GM10847 (cell line): ENCODE data around the gene GLS.

ENCODE experiments used
- POLR2A ChIP-seq: IDR thresholded peaks from 2 replicates; pipeline ENCODE4 v1.6.1; 2011; ENCODE audit not compliant: insufficient read length; ENCODE audit errors: extremely low read depth

Gene GLS

DNA sequence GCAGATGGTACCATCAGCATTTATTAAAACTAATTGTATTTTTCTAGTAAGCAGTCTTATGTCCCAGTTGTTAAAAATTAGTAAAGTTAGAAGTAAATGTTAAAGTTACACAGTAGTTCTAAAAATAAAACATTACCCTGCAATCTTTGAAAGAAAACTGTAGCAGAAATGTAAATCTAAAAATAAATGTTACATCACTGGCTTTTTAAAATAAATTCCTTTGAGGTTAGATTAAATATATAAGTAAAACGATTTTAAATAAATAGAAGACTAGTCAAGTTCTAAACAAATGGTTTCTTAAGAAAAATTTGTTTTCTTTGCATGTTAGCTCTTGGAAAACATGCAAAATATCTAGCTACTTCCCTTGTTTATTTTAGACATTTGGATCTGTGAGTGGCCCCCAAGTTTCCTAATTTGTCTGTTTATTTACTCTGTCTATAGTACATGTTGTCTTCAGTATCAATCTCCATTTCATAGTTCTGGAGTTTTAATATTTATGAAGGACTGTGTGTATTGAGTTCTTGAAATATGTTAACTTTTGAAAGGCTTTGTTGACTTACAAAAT is 58.2 kb downstream of the GLS start:
- no peak for TF ChIP-seq POLR2A

DNA sequence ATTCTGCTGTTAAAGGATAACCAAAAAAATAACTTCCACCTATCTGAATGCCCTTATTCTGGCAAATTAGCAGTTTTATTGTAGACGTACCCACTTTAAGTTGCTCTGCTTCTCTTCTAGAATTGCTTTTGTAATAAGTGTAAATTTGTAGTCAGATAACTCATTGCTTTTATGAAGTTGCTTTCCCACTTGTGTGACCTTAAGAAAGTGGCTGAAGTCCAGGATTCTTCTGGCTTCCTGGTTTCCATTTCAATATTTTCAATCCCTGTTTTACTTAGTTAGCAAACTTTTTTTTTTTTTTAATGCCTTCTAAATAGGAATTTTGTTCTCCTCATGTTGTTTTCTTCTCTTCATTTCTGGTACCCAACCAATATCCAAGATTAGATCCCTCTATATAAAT is 59.8 kb downstream of the GLS start:
- TF ChIP-seq POLR2A = no peak

DNA sequence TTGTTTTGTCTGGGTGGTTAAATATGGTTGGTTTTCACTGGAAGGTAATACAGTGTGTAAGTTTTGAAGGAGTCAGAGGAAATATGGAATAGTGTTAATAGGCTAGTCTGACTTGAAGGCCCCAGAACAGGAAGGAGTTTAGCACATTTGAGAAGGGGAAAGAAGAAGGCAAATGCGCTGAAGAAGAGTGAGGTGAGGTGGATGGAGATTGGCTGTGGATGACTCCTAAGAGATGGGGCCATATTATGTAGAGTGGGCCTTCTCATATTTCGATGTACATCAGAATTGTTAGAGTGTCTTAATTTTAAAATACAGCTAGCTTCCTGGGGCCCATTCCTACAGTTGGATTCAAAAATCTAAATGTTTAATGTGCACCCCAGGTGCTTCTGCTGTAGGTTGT is 61.0 kb downstream of the GLS start:
- TF ChIP-seq POLR2A = no peak

DNA sequence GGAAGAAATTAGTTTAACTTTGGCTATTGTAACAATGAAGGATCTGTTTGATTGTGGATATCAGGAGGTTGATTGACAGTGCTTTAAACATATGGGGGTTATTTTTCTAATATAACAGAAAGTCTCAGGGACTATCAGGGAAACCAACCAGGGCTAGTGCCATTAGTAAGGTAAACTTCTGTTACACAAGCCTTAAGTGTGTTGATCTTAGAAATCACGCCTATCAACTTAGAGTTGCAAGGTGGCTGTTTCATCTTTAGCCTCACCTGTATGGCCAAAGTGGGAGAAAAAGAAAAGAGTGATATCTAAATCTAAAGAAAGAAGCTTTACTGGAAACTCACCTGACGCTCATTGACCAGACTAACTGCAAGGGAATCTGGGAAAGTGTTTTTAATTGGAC is 62.1 kb downstream of the GLS start:
- TF ChIP-seq POLR2A = no peak

DNA sequence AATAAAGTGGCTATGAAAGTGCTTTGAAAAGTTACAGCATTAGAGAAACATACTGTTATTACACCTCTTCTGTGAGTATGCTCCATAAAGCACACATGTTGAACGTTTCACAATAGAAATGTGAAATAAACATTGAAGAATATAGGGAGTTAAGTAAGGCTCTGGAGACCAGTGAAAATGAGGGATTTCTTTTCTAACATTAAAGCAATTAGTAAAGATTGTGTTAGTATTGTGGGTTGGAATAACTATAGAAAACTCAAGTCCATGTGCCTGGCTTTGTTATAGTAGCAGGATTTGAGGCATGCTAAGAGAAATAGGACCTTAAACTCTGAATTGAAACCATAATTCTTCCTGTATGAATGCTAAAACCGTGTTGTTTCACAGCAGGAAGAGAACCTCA is 63.1 kb downstream of the GLS start:
- TF ChIP-seq POLR2A = no peak

DNA sequence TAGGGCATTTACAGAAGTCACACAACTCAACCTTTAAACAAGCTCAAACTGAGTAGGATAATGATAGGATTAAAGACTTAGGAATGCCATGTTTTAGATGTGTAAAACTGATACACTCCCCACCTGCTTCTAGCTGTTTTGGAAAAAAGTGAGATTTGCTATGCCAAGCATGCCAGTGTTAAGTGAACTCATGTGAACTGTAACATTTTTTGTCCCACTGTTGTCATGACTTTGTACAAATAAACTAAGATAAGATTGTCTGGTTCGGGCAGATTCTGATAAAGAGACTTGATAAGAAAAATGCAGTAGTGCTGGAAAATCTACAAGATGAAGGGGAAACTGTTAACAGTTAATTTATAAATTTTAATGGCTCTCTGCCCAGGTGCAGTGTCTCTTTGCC is 66.5 kb downstream of the GLS start:
- no peak for TF ChIP-seq POLR2A

DNA sequence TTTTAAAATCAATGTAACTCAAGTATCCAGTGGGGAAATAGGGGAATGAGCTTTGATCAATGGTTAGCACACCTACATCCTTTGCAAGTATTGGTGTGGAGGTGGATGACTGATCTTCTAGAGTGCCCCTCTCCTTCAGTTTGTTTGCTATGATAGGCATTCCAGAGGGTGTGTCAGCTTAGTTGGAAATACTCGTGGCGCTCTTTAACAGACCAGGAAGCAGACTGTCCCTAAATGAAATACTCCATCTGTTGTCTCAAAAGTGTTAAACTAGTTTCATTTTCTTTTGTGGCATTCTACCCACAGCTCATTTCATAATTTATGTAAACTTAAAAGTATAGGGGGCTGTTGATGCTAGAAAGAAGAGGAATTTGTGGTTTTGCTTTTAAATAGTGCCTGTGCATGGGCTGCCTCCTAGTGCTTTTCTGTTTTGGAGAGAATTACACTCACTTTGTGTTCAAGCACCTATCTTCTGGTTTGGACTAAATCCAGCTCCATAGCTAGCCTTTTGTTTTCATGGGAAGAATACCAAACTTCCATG is 67.2 kb downstream of the GLS start:
- no peak for TF ChIP-seq POLR2A

DNA sequence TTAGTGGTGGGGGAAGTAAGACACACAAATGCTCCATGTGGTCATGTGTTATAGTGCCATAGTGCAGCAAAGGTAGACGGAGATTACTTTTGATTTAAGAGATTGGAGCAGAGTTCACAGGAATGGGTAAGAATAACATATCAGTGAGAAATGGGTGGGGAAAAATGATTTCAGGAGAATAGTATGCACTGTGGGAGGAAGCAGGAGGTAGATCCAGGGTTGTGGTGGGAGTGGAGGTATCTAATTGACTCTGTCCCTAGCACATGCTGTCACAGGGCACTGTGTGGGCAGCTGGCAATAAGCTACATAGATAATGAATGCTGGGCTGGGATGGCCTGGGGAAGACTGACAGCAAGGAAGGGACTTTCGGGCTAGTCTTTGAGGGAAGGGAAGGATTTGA is 68.0 kb downstream of the GLS start:
- TF ChIP-seq POLR2A = no peak

DNA sequence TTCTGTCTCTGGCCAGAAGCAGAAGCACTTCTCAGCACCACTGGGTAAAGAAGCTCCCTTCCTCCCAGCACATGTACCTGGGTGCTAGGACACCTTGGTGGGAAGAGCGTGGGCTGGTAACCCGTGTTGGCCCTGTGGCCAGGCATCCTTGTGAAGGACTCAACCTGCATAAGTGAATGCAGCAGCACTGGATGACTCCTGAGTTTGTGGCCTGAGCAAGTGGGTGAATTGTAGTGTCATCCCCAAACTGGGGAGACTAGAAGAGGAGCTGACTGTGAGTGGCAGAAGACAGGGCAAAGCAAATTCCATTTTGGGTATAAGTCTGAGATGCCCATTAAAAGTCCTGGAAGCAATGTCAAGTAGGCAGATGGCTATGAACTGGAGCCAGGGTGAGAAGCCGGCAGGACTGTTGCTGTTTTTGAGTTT is 70.0 kb downstream of the GLS start:
- no peak for TF ChIP-seq POLR2A

DNA sequence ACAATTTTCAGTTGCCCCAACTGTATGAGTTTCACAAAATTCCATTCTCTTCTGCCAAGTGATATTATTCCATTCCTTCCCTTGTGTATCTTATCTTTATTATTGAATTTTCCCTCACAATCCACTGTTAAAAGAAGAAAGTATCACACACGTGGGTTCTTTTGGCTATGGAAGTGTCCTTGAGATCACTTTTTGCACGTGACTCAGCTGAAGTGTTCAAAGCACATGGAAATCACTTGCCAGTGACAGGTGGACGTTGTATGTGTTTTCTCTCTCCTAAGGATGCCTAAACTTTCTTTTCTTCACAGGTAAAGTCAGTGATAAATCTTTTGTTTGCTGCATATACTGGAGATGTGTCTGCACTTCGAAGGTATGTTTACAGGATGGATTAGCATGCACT is 72.6 kb downstream of the GLS start:
- TF ChIP-seq POLR2A = no peak

DNA sequence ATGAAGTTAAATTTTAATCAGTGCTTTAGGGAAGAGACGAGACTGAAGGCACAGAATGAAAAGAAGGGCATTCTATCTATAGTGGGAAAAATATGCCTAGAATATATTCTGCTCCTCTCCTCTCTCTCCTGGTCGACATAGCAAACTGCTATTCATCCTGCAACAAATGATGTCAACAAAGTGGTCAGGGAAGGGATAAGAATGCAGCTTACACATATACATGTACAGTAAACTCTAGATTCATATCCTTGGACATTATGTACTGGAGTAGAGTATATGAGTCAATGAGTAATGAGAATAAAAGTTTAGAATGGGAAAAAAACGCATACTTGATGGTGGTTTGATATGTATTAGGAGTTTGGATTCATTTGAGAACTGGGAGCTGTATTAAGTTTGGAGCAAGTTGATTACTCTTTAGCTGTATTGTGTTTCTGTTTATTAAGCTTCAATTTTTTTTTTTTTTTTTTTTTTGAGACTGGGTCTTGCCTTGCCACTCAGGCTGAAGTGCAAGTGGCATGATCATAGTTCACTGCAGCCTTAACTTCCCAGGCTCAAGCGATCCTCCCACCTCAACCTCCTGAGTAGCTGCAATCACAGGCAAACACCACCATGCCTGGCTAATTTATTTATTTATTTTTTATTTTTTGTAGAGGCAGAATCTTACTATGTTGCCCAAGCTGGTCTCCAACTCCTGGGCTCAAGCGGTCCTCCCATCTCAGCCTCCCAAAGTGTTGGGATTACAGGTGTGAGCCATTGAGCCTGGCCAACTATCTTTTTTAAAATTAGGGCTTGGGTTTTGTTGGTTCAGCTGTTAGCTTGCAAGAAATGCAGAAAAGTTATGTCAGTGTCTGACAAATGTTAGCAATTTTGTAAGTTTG is 79.5 kb downstream of the GLS start:
- peak; percentile 5 for TF ChIP-seq POLR2A

DNA sequence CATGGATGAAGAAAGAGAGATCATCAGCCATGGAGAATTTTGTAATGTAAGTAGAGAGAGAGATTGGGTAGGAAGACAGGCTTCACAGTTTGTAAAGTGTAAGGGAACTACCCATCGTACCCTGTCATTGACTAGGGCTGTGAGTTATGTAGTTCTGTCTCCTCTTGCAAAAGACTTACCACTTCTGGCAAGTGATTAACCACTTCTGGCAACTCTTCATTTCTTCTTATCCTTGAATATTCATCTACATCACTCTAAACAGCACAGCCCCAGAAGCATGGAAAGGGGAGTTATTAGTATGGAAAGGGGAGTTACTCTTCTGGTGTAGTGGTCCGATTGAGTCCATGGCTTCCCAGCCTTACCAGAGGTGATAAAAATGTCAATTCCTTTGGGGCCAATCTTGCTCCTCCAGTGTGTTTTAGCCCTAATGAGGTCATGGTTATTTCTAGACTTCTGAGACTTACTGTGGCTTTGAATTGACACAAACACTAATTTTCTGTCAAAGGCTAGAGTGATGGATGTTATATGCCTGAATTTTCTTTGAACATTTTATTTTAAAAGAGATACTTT is 81.4 kb downstream of the GLS start:
- no peak for TF ChIP-seq POLR2A

DNA sequence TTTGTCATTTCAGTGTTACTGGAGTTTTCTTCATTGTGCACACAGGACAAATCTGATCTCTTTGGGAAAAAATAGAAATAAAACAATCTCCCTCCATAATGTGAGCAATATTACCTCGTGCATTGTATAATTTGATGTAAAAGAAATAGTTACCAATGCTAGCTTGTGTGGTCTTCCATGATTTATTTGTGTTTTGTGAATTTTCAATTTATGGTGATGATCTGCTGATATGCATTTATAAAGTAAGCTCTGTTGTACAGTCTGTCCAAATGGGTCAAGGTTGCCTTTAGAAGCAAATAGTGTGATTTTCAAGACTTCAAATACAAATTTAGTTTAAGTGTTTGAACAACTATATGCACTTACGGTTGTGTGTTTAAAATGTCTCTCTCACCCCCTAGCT is 82.5 kb downstream of the GLS start:
- no peak for TF ChIP-seq POLR2A

DNA sequence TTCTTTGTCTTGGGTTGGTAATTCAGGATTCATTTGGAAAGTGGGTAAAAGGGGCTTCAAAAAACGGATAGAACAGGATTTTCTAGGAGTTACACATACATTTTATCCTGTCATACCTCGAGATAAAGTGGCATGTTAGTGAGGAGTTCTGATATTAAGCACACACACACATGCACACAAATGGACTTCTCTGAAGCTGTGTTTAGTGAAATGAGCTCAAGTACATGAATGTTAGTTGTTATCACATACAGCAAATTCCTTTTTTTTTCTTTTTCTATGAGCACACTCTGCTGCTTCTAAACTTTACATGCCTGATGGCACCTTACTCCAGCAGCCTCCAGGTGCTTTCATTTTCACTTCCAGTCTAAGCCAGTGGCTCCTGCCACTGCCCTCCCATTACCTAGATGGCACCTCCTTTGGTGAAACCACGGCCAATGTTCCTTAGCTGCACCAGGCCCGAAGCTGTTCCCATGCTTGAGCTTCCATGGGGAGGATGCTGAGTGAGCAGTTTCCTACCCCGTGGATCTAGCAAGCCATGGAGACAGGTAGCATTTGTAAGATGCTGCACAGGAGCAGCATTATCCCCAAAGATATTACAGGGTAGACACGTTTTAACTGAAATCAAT is 83.7 kb downstream of the GLS start:
- TF ChIP-seq POLR2A = no peak

DNA sequence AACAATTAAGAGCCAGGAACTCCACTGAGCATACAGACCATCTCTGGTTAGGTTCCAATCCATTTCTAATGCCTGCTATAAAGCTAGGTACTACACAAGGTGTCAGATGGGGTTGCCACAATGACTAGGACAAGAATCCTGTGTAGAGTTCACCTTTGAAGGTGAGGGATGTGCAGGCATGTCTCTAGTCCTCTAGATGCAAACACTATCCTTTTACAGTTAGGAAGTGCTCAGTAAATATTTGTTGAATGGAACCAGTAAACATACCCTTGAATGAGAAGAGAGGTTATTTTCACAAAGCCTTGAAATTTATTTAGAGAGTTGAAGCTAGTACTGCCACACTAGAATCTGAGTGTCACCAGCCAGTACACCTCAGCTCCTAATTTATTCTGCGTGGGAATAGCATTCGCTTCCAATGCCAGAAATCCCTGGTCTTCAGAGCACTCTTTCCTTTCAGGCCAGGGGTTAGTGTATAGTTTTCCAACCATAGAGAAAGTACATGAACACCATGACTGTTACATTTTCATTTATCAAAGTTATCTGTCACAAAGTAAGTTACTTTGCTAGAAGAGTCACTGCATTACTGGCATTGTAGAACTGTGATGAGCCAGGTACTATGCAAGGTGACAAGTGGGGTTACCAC is 85.1 kb downstream of the GLS start:
- no peak for TF ChIP-seq POLR2A
